SU-DHL-6 (cell line): ENCODE measurements around the gene TULP4.

Source experiments
- EZH2phosphoT487 ChIP-seq: fragments of 200-600 bp; sonication (generic), shearing (Covaris generic); conservative IDR thresholded peaks from 2 replicates; pipeline ENCODE4 v1.6.1; 2018; ENCODE audit warnings: mild to moderate bottlenecking, antibody characterized with exemption, low read length, moderate library complexity, mixed read lengths
- TF ChIP-seq, protein P1 (sequence below): fragments of 200-600 bp; sonication (generic); IDR thresholded peaks from one replicate; pipeline ENCODE4 v1.5.1; 2017; ENCODE audit warnings: antibody characterized with exemption, mild to moderate bottlenecking, low read length, moderate library complexity; ENCODE audit not compliant: insufficient read depth, poor library complexity, severe bottlenecking

- TF ChIP-seq, protein P1, sequence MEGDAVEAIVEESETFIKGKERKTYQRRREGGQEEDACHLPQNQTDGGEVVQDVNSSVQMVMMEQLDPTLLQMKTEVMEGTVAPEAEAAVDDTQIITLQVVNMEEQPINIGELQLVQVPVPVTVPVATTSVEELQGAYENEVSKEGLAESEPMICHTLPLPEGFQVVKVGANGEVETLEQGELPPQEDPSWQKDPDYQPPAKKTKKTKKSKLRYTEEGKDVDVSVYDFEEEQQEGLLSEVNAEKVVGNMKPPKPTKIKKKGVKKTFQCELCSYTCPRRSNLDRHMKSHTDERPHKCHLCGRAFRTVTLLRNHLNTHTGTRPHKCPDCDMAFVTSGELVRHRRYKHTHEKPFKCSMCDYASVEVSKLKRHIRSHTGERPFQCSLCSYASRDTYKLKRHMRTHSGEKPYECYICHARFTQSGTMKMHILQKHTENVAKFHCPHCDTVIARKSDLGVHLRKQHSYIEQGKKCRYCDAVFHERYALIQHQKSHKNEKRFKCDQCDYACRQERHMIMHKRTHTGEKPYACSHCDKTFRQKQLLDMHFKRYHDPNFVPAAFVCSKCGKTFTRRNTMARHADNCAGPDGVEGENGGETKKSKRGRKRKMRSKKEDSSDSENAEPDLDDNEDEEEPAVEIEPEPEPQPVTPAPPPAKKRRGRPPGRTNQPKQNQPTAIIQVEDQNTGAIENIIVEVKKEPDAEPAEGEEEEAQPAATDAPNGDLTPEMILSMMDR = no peak
- no peak for TF ChIP-seq EZH2phosphoT487
Observed at GRCh38 chr6:158370805-158371204, 58.5 kb downstream of the TULP4 start.
